ENCODE results near the gene TAP1. TPM values are rescaled to one million over a fixed set of nuclear protein-coding genes. Genes with fewer than 3 reads are reported as not detected.

Gene TAP1
- total and polyA plus RNA-seq, 10 of the 15 experiments (the other 5 are each of a cell fraction or from before 2014, with no cell fraction given): 33.4 to 249 (median 169) TPM

- peak overlapping the region; percentile 98 for H3K27ac ChIP-seq (ENCODE audit: control insufficient read depth, insufficient read depth)
- TF ChIP-seq NFYA (IDR thresholded peaks at IDR 0.05; ENCODE audit: borderline replicate concordance, low read depth, low read length) (no peak), CBX3 (IDR thresholded peaks at IDR 0.05; ENCODE audit: borderline replicate concordance, low read depth) (no peak), NR2C1 (IDR thresholded peaks at IDR 0.05) (no peak), SMAD5 (IDR thresholded peaks at IDR 0.05; ENCODE audit: low read depth) (0 out of 2 replicates have a peak, but pooled peaks have one; percentile 29)
- WGBS (ENCODE audit: insufficient coverage, insufficient replicate concordance, low lambda C conversion rate, missing lambda C conversion rate): 41% methylated on average over 2 of the region's 2 CpGs
- in situ Hi-C loops (cut with MboI) (no loop called here), intact Hi-C loops (cut with micrococcal nuclease; ENCODE audit: unreplicated experiment) (no loop called here)
- CTCF ChIA-PET: interaction anchor here (0.6 to 3.4 kb wide), 8 partner anchors 16 to 400 kb away, joined by 3 to 20 read pairs (median 4); partner anchors contain the start of gene TAP2
- H3K79me2 ChIP-seq (ENCODE audit: control insufficient read depth, insufficient read depth, low read length): peaks cover 22% of the 10 kb centered on the region
- DNase-seq (ENCODE audit: low read depth, low spot score): no peak
- H3K9me3 ChIP-seq (replicated peaks; ENCODE audit: control insufficient read depth, insufficient read depth, low read length): no peaks in the 10 kb centered on the region
- POLR2A ChIA-PET: interaction anchor here (0.7 to 3.0 kb wide), 2 partner anchors 31 to 158 kb away, joined by 3 to 10 read pairs; no protein-coding TSS in a partner anchor
- RAD21 ChIA-PET (ENCODE audit: unreplicated experiment): interaction anchor here (0.8 to 1.7 kb wide), 4 partner anchors 17 to 119 kb away, joined by 3 to 8 read pairs (median 4); partner anchors contain the start of gene TAP2
- peaks cover 1 to 9% of the 10 kb centered on the region in 2 experiments; a peak in 3 of 4 replicates for H3K36me3 ChIP-seq (ENCODE audit: control insufficient read depth in 2 of 2, insufficient read depth in 2 of 2, low read length in 1 of 2)
- peaks cover 31% of the 10 kb centered on the region for H3K4me1 ChIP-seq (ENCODE audit: control insufficient read depth, insufficient read depth, low read length)
- no TSS peak for BruUV-seq (replicated peaks)
- no peaks in the 10 kb centered on the region for H3K27me3 ChIP-seq (replicated peaks in 1 of 2; ENCODE audit: control insufficient read depth in 2 of 2, insufficient read depth in 2 of 2, low read length in 1 of 2)
- peak overlapping the region; percentile 73; the same call in 1 of the 2 replicates for H3K4me3 ChIP-seq
- no peaks in the 10 kb centered on the region for H4K20me1 ChIP-seq (ENCODE audit: control insufficient read depth, insufficient read depth)
- ATAC-seq: peak; percentile 6; the same call in 1 of the 3 replicates
- SMC1A ChIA-PET (ENCODE audit: uncharacterized antibody, unreplicated experiment): interaction anchor here (0.8 to 3.0 kb wide), 10 partner anchors 10 to 400 kb away, joined by 3 to 14 read pairs (median 5); partner anchors contain the start of gene TAP2
- peak overlapping the region; percentile 89; the same call in 1 of the 2 replicates for H3K9ac ChIP-seq (ENCODE audit: control insufficient read depth, insufficient read depth, low read length)
- no peak for FAIRE-seq
- no peak overlapping the region for H2AFZ ChIP-seq (ENCODE audit: control insufficient read depth, low read depth, low read length)
- peak overlapping the region; percentile 98 for H3K4me2 ChIP-seq (ENCODE audit: control insufficient read depth, insufficient read depth)
These were observed 39.4 kb downstream of the TAP1 start for GRCh38 chr6:32814145-32814544.

GRCh38 chr6:32809171-32809570 is 44.3 kb downstream of the TAP1 start:
- Histone ChIP-seq H3K4me1 (ENCODE audit: control insufficient read depth, insufficient read depth, low read length) (peaks cover 3% of the 10 kb centered on the region; the same call in 1 of the 2 replicates), H3K4me2 (ENCODE audit: control insufficient read depth, insufficient read depth) (no peak overlapping the region), H2AFZ (ENCODE audit: control insufficient read depth, low read depth, low read length) (no peak overlapping the region), H3K9me3 (replicated peaks; ENCODE audit: control insufficient read depth, insufficient read depth, low read length) (no peaks in the 10 kb centered on the region), H3K4me3 (no peak overlapping the region), H3K27ac (ENCODE audit: control insufficient read depth, insufficient read depth) (no peak overlapping the region), H3K79me2 (ENCODE audit: control insufficient read depth, insufficient read depth, low read length) (peaks cover 1% of the 10 kb centered on the region), H3K27me3 (replicated peaks in 1 of 2; ENCODE audit: control insufficient read depth in 2 of 2, insufficient read depth in 2 of 2, low read length in 1 of 2) (no peaks in the 10 kb centered on the region), H3K36me3 (ENCODE audit: control insufficient read depth in 2 of 2, insufficient read depth in 2 of 2, low read length in 1 of 2) (peaks cover 1 to 7% of the 10 kb centered on the region in 2 experiments; a peak in 3 of 4 replicates), H3K9ac (ENCODE audit: control insufficient read depth, insufficient read depth, low read length) (no peak overlapping the region), H4K20me1 (ENCODE audit: control insufficient read depth, insufficient read depth) (no peaks in the 10 kb centered on the region)
- DNase-seq (ENCODE audit: low read depth, low spot score): no peak
- no peak for ATAC-seq
- POLR2A ChIA-PET: interaction anchor here (0.7 kb wide), 1 partner anchor 52 kb away, joined by 3 read pairs; no protein-coding TSS in a partner anchor
- intact Hi-C loops (cut with micrococcal nuclease; ENCODE audit: unreplicated experiment) (no loop called here), in situ Hi-C loops (cut with MboI) (no loop called here)
- RAD21 ChIA-PET (ENCODE audit: unreplicated experiment): interaction anchor here (0.7 to 1.7 kb wide), 5 partner anchors 10 to 59 kb away, joined by 3 to 9 read pairs (median 6); partner anchors contain the start of gene TAP2
- CTCF ChIA-PET: interaction anchor here (1.1 to 2.2 kb wide), 10 partner anchors 10 to 125 kb away, joined by 3 to 13 read pairs (median 4); partner anchors contain the start of gene TAP2
- FAIRE-seq: no peak
- whole genome bisulfite sequencing (ENCODE audit: insufficient coverage, insufficient replicate concordance, low lambda C conversion rate, missing lambda C conversion rate): 0% methylated on average over 1 of the region's 1 CpG
- SMC1A ChIA-PET (ENCODE audit: uncharacterized antibody, unreplicated experiment): interaction anchor here (0.7 to 2.4 kb wide), 8 partner anchors 10 to 388 kb away, joined by 3 to 22 read pairs (median 4); no protein-coding TSS in a partner anchor
- no TSS peak for BruUV-seq (replicated peaks)
- TF ChIP-seq ZNF622 (IDR thresholded peaks at IDR 0.05): no peak
- no peak for TF ChIP-seq EP300 (IDR thresholded peaks at IDR 0.05; ENCODE audit: borderline replicate concordance in 1 of 2, control insufficient read depth in 1 of 2, low read depth in 2 of 2, low read length in 2 of 2)
- no peak for TF ChIP-seq NFXL1 (IDR thresholded peaks at IDR 0.05; ENCODE audit: borderline replicate concordance)
- no peak for TF ChIP-seq ZBED1 (IDR thresholded peaks at IDR 0.05; ENCODE audit: borderline replicate concordance)
- TF ChIP-seq RCOR1 (conservative IDR thresholded peaks at IDR 0.05; ENCODE audit: low read depth, low read length): no peak
- TF ChIP-seq HDAC6 (IDR thresholded peaks at IDR 0.05; ENCODE audit: unreplicated experiment): no peak
- no peak for TF ChIP-seq MYC (IDR thresholded peaks at IDR 0.05; ENCODE audit: insufficient read depth, insufficient read length, insufficient replicate concordance, low read length, severe bottlenecking)
- no peak for TF ChIP-seq NFYB (IDR thresholded peaks at IDR 0.05; ENCODE audit: insufficient read depth, low read depth, low read length)
- no peak for TF ChIP-seq E2F8 (IDR thresholded peaks at IDR 0.05; ENCODE audit: low read depth, partially characterized antibody)
- TF ChIP-seq STAT3 (IDR thresholded peaks at IDR 0.05; ENCODE audit: low read depth, low read length): no peak
